ENCODE measurements around the gene WDFY3.

Gene WDFY3

GRCh38 chr4:84622959-84623358 lies 343.5 kb downstream of the WDFY3 start:
- TF ChIP-seq ZBTB7A (IDR thresholded peaks at IDR 0.05; ENCODE audit: low read depth) (no peak), EGR1 (IDR thresholded peaks at IDR 0.05) (no peak), CEBPB (IDR thresholded peaks at IDR 0.05) (no peak), RAD21 (IDR thresholded peaks at IDR 0.05; ENCODE audit: low read depth) (no peak), REST (IDR thresholded peaks at IDR 0.05; ENCODE audit: low read depth) (no peak), FOXM1 (IDR thresholded peaks at IDR 0.05; ENCODE audit: borderline replicate concordance, low read depth) (no peak), YY1 (IDR thresholded peaks at IDR 0.05; ENCODE audit: low read depth) (no peak), CREB1 (IDR thresholded peaks at IDR 0.05; ENCODE audit: low read depth) (no peak), TEAD4 (IDR thresholded peaks at IDR 0.05) (no peak), MAX (IDR thresholded peaks at IDR 0.05) (no peak), USF1 (IDR thresholded peaks at IDR 0.05) (no peak)
